OCI-LY1 (cell line): Measurements from ENCODE around the gene PVR.

ENCODE experiments used
- H2AFZ ChIP-seq: fragments of 200-600 bp; sonication (generic), shearing (Covaris generic); 2 replicates; pipeline ENCODE4 v1.6.0; 2014; ENCODE audit warnings: antibody characterized with exemption, mild to moderate bottlenecking, low read length
- H3F3A ChIP-seq: fragments of 200-600 bp; sonication (generic), shearing (Covaris generic); 2 replicates; pipeline ENCODE4 v1.6.0; 2014; ENCODE audit warnings: mild to moderate bottlenecking, antibody characterized with exemption, low read length, moderate library complexity; ENCODE audit not compliant: insufficient read depth
- H3K27ac ChIP-seq: fragments of 200-600 bp; sonication (generic); 2 replicates; pipeline ENCODE4 v1.5.1; 2014; ENCODE audit warnings: low read length, mixed run types, mild to moderate bottlenecking, low read depth; ENCODE audit not compliant: poor library complexity, severe bottlenecking
- H3K27me3 ChIP-seq: fragments of 200-600 bp; sonication (generic); 2 replicates; pipeline ENCODE4 v1.6.0; 2014; ENCODE audit warnings: antibody characterized with exemption, mild to moderate bottlenecking, low read length, moderate library complexity; ENCODE audit not compliant: insufficient read depth
- H3K36me3 ChIP-seq: fragments of 200-600 bp; sonication (generic); 2 replicates; pipeline ENCODE4 v1.6.1; 2014; ENCODE audit warnings: mild to moderate bottlenecking, antibody characterized with exemption, low read length, moderate library complexity, mixed read lengths; ENCODE audit not compliant: insufficient read depth
- H3K4me1 ChIP-seq: fragments of 200-600 bp; sonication (generic); 2 replicates; pipeline ENCODE4 v1.5.1; 2014; ENCODE audit warnings: mild to moderate bottlenecking, low read length, moderate library complexity; ENCODE audit not compliant: insufficient read depth, severe bottlenecking
- H3K4me2 ChIP-seq: fragments of 200-600 bp; sonication (generic), shearing (Covaris generic); 2 replicates; pipeline ENCODE4 v1.6.1; 2014; ENCODE audit warnings: low read length
- H3K4me3 ChIP-seq: fragments of 200-600 bp; sonication (generic); 2 replicates; pipeline ENCODE4 v1.5.1; 2014; ENCODE audit warnings: low read length, low read depth, mild to moderate bottlenecking, mixed read lengths; ENCODE audit not compliant: poor library complexity, severe bottlenecking
- H3K79me2 ChIP-seq: fragments of 200-600 bp; shearing (Covaris generic); 2 replicates; pipeline ENCODE4 v1.6.1; 2016; ENCODE audit warnings: mixed run types, low read length, mixed read lengths; ENCODE audit not compliant: insufficient read depth
- H3K9ac ChIP-seq: fragments of 200-600 bp; sonication (generic), shearing (Covaris generic); 2 replicates; pipeline ENCODE4 v1.6.1; 2014; ENCODE audit warnings: mild to moderate bottlenecking, low read length, mixed read lengths
- H3K9me2 ChIP-seq: fragments of 200-600 bp; sonication (generic), shearing (Covaris generic); 2 replicates; pipeline ENCODE4 v1.6.1; 2014; ENCODE audit warnings: low read depth, mild to moderate bottlenecking, low read length, mixed read lengths
- H3K9me3 ChIP-seq: fragments of 200-600 bp; shearing (Covaris generic); 2 replicates; pipeline ENCODE4 v1.6.1; 2014; ENCODE audit warnings: low read length, mixed read lengths
- H4K20me1 ChIP-seq: fragments of 200-600 bp; sonication (generic), shearing (Covaris generic); 2 replicates; pipeline ENCODE4 v1.6.0; 2016; ENCODE audit warnings: mild to moderate bottlenecking, low read length; ENCODE audit not compliant: insufficient read depth
- CTCF ChIP-seq: fragments of 200-600 bp; sonication (generic), shearing (Covaris generic); IDR thresholded peaks from 2 replicates; pipeline ENCODE4 v1.5.1; 2017; ENCODE audit warnings: mild to moderate bottlenecking, antibody characterized with exemption, low read length, moderate library complexity, mixed read lengths
- EZH2 ChIP-seq: fragments of 200-600 bp; sonication (generic), shearing (Covaris generic); IDR thresholded peaks from 2 replicates; pipeline ENCODE4 v1.8.0; 2017; ENCODE audit warnings: borderline replicate concordance, mixed run types, mild to moderate bottlenecking, antibody characterized with exemption, low read length, moderate library complexity, mixed read lengths

PVR gene

DNA sequence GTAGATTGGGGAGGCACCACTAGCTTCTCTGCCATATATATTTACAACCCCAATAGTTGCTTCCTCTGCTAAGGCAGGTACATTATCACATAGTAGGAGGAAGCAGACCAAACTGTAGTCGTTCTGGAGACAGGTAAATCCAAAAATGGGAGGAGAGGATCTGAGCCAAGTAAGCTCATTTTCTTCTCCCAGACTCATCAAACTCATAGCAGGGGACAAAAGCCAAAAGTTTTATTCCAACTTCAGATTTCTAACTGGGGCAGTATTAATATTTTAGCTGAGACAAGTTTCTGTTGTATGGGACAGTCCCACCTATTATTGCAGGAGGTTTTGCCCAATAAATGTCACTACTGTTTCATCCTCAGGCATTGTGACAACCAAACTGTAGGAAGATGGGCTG, 38.2 kb upstream of the PVR start:
- Histone ChIP-seq H3K79me2 (no peaks in the 10 kb centered on the region), H3K4me2 (no peak overlapping the region), H3F3A (no peaks in the 10 kb centered on the region), H3K4me1 (no peaks in the 10 kb centered on the region), H3K9me2 (no peaks in the 10 kb centered on the region), H3K36me3 (no peaks in the 10 kb centered on the region), H3K9me3 (no peaks in the 10 kb centered on the region), H3K4me3 (no peak overlapping the region), H4K20me1 (no peaks in the 10 kb centered on the region), H3K9ac (no peak overlapping the region), H2AFZ (no peak overlapping the region), H3K27me3 (no peaks in the 10 kb centered on the region), H3K27ac (no peak overlapping the region)
- TF ChIP-seq EZH2 (no peak), CTCF (no peak)

- H3K4me2 ChIP-seq = no peak overlapping the region
- H3K4me3 ChIP-seq = no peak overlapping the region
- no peaks in the 10 kb centered on the region for H3K9me2 ChIP-seq
- no peak overlapping the region for H2AFZ ChIP-seq
- H4K20me1 ChIP-seq = no peaks in the 10 kb centered on the region
- H3K9me3 ChIP-seq = no peaks in the 10 kb centered on the region
- no peaks in the 10 kb centered on the region for H3K4me1 ChIP-seq
- no peak for TF ChIP-seq CTCF
- TF ChIP-seq EZH2 = no peak
- no peaks in the 10 kb centered on the region for H3K27me3 ChIP-seq
- H3K36me3 ChIP-seq = no peaks in the 10 kb centered on the region
- H3F3A ChIP-seq = no peaks in the 10 kb centered on the region
- H3K9ac ChIP-seq = no peak overlapping the region
- no peaks in the 10 kb centered on the region for H3K79me2 ChIP-seq
- H3K27ac ChIP-seq = no peak overlapping the region
These were observed 36.7 kb upstream of the PVR start for GRCh38 chr19:44607049-44607448.

DNA sequence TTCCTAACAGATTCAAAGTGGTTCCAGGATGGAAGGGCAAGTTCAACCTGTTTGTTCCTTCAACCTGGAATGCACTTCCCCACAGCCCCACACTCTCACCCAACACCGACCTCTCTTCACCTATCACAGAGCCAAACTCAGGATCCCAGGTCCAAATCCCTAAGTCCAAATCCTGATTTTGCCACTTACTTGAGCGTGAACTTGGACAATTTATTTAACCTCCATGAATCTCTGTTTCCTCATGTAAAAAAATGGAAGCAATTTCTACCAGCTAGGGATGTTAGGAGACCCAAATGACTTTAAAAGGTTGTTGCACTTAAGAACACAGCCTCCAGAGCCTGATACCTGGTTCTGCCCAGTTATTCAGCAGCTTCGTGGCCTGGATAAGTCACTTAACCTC, 35.8 kb upstream of the PVR start:
- no peak for TF ChIP-seq EZH2
- TF ChIP-seq CTCF = no peak
- H3K9me3 ChIP-seq = no peaks in the 10 kb centered on the region
- no peaks in the 10 kb centered on the region for H3K36me3 ChIP-seq
- H3K4me1 ChIP-seq = no peaks in the 10 kb centered on the region
- no peak overlapping the region for H2AFZ ChIP-seq
- H3K9ac ChIP-seq = no peak overlapping the region
- no peaks in the 10 kb centered on the region for H3F3A ChIP-seq
- H3K27me3 ChIP-seq = no peaks in the 10 kb centered on the region
- no peaks in the 10 kb centered on the region for H3K9me2 ChIP-seq
- no peaks in the 10 kb centered on the region for H4K20me1 ChIP-seq
- H3K4me2 ChIP-seq = no peak overlapping the region
- H3K27ac ChIP-seq = no peak overlapping the region
- H3K4me3 ChIP-seq = no peak overlapping the region
- no peaks in the 10 kb centered on the region for H3K79me2 ChIP-seq
